OCI-LY7 (cell line): ENCODE measurements around the gene NYNRIN. TPM values are rescaled to one million over a fixed set of nuclear protein-coding genes. Genes with fewer than 3 reads are reported as not detected.

Experiments used
- BruUV-seq: library from RNA; stranded (reverse); fragments of 400-500 nt; replicated peaks from 2 replicates; lab custom pipeline; 2021; lab: Mats Ljungman, UMichigan
- CTCF ChIA-PET: fragments of 300-600 bp; sonication (Branson Sonifier 250); formaldehyde crosslinking; loops from one replicate; lab custom pipeline; 2022; ENCODE audit warnings: antibody characterized with exemption; ENCODE audit not compliant: unreplicated experiment; lab: Charles Lee
- POLR2A ChIA-PET: fragments of 300-600 bp; sonication (Branson Sonifier 250); formaldehyde crosslinking; loops from one replicate; lab custom pipeline; 2022; ENCODE audit warnings: antibody characterized with exemption; lab: Charles Lee
- DNase-seq: peaks from one replicate; pipeline ENCODE4 v3.0.0-alpha.2; 2015; ENCODE audit warnings: low spot score
- H2AFZ ChIP-seq: fragments of 200-600 bp; sonication (generic), shearing (Covaris generic); 2 replicates; pipeline ENCODE4 v1.6.1; 2014; ENCODE audit warnings: mild to moderate bottlenecking, antibody characterized with exemption, low read length, moderate library complexity
- H3K27ac ChIP-seq: fragments of 200-600 bp; sonication (generic); 2 replicates; pipeline ENCODE4 v1.5.1; 2014; ENCODE audit warnings: mixed run types, low read depth, mild to moderate bottlenecking, moderate library complexity, low read length, inconsistent platforms; ENCODE audit not compliant: poor library complexity, severe bottlenecking
- H3K36me3 ChIP-seq: fragments of 200-600 bp; sonication (generic); 2 replicates; pipeline ENCODE4 v1.6.1; 2014; ENCODE audit warnings: mild to moderate bottlenecking, antibody characterized with exemption, low read length, moderate library complexity, mixed read lengths; ENCODE audit not compliant: insufficient read depth
- H3K4me1 ChIP-seq: fragments of 200-600 bp; sonication (generic); 2 replicates; pipeline ENCODE4 v1.5.1; 2014; ENCODE audit warnings: mild to moderate bottlenecking, low read length; ENCODE audit not compliant: insufficient read depth, poor library complexity, severe bottlenecking
- H3K4me2 ChIP-seq: fragments of 200-600 bp; sonication (generic); 2 replicates; pipeline ENCODE4 v1.6.1; 2014; ENCODE audit warnings: mild to moderate bottlenecking, low read length
- H3K4me3 ChIP-seq: fragments of 200-600 bp; sonication (generic); 2 replicates; pipeline ENCODE4 v1.5.1; 2014; ENCODE audit warnings: mild to moderate bottlenecking, low read depth, low read length; ENCODE audit not compliant: poor library complexity, severe bottlenecking
- H3K79me2 ChIP-seq: fragments of 200-600 bp; sonication (generic); 2 replicates; pipeline ENCODE4 v1.6.1; 2016; ENCODE audit warnings: low read depth, mild to moderate bottlenecking, low read length, moderate library complexity, mixed read lengths; ENCODE audit not compliant: insufficient read depth
- H3K9me2 ChIP-seq: fragments of 200-600 bp; sonication (generic); 2 replicates; pipeline ENCODE4 v1.6.1; 2016; ENCODE audit warnings: mild to moderate bottlenecking, low read length, mixed read lengths; ENCODE audit not compliant: insufficient read depth
- H3K9me3 ChIP-seq: fragments of 200-600 bp; sonication (generic); 2 replicates; pipeline ENCODE4 v1.6.1; 2014; ENCODE audit warnings: mild to moderate bottlenecking, mixed run types, low read length, mixed read lengths
- H4K20me1 ChIP-seq: fragments of 200-600 bp; sonication (generic); 2 replicates; pipeline ENCODE4 v1.6.1; 2014; ENCODE audit warnings: mild to moderate bottlenecking, antibody characterized with exemption, low read length, moderate library complexity, mixed read lengths; ENCODE audit not compliant: insufficient read depth
- CTCF ChIP-seq: fragments of 200-600 bp; sonication (generic); conservative IDR thresholded peaks from 2 replicates; pipeline ENCODE4 v1.5.1; 2014; ENCODE audit warnings: mild to moderate bottlenecking, antibody characterized with exemption, low read length, moderate library complexity, mixed read lengths
- EZH2phosphoT487 ChIP-seq: fragments of 200-600 bp; sonication (generic); IDR thresholded peaks from 2 replicates; pipeline ENCODE4 v1.6.1; 2018; ENCODE audit warnings: low read depth, borderline replicate concordance, mild to moderate bottlenecking, mixed run types, antibody characterized with exemption, low read length, moderate library complexity, mixed read lengths
- intact Hi-C: fragments of 100-400 bp; cut with micrococcal nuclease; formaldehyde crosslinking; loops from one replicate; pipeline ENCODE4 v1.10.0; 2022; ENCODE audit not compliant: unreplicated experiment
- total RNA-seq, 2 experiments: library from RNA; depleted of rRNA in 1 of 2; stranded (reverse); fragments of >200 nt in 1 of 2; shearing (Covaris generic) in 1 of 2; gene quantifications; 2 replicates each; pipeline ENCODE4 v1.2.3, GENCODE V29; 2014 to 2022

Gene NYNRIN
- total RNA-seq, 2 experiments from 2014 or later, result 0.13 TPM; not detected in 1

DNA sequence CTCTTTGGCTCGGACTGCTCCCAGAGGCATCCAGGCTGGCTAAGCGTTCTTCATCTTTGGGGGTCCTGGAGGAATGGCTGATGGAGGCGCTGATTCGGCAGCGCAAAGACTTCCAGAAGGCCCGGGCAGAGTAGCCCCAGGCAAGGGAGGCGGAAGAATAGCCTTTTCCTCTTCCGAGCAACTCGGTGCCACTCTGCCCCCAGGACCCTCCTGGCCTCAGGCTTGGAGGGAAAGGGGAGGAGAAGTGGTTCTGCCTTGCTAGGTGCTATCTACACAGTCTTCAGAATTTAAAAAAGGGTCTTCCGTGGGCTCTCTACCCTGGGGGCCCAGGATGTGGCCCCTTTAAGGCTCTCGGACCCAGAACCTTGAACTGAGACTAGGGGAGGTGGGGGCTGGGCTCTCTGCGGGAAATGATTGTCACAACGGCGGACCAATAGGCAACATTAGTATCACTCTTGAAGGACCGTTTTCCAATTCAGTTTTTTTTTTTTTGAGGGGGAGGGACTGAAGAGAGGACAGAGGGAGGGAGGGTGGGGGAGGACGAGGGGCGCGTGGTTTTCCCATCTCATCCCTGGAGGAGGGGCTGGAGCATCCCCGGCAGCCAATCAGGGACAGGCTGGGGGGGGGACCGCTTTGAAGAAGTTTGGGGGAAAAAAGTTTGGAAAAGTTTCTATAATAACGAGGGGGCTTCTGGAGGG, 31.1 kb upstream of the NYNRIN start, which contains the start of gene NFATC4:
Gene NFATC4 (plus strand): TSS at position 671 of the 698 bp plus-strand sequence. CDS start 157 bp downstream, outside the sequence.
- DNase-seq, result peak; percentile 95
- Histone ChIP-seq H3K4me3 (peak within 1 kb of the TSS; percentile 91), H3K9me2 (no peaks in the 10 kb centered on the region), H3K4me2 (peak within 1 kb of the TSS; percentile 99), H3K9me3 (no peaks in the 10 kb centered on the region), H2AFZ (peak within 1 kb of the TSS; percentile 92), H3K4me1 (peaks cover 29% of the 10 kb centered on the region), H3K27ac (peak within 1 kb of the TSS; percentile 93), H4K20me1 (no peaks in the 10 kb centered on the region), H3K36me3 (no peaks in the 10 kb centered on the region), H3K79me2 (peaks cover 3% of the 10 kb centered on the region; the same call in 1 of the 2 replicates)
- ChIA-PET POLR2A (interaction anchor here (0.5 to 1.5 kb wide), 3 partner anchors 17 to 94 kb away, joined by 5 to 8 read pairs (median 5); no protein-coding TSS in a partner anchor), CTCF (interaction anchor here (1.0 kb wide), 1 partner anchor 64 kb away, joined by 4 read pairs; no protein-coding TSS in a partner anchor)
- intact Hi-C loops, result loop anchor here (2.0 to 10.0 kb wide), 4 partner anchors 125 to 803 kb away; partner anchors contain the start of genes AP1G2, PSME2, RNF31 and TINF2
- no TSS peak for BruUV-seq
- TF ChIP-seq EZH2phosphoT487 (no peak), CTCF (no peak)

DNA sequence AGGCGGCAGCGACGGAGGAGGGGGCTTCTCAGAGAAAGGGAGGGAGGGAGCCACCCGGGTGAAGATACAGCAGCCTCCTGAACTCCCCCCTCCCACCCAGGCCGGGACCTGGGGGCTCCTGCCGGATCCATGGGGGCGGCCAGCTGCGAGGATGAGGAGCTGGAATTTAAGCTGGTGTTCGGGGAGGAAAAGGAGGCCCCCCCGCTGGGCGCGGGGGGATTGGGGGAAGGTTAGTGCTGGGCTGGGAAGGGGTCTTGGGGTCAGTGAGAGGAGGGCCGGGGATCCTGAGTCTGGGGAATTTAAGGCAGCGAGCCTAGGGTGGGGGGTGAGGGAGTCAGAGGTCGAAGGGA, 30.6 kb upstream of the NYNRIN start:
- Histone ChIP-seq H3K27ac (peak overlapping the region; percentile 93), H3K4me2 (peak overlapping the region; percentile 99), H3K4me3 (peak overlapping the region; percentile 91), H2AFZ (peak overlapping the region; percentile 92), H4K20me1 (no peaks in the 10 kb centered on the region), H3K79me2 (peaks cover 3% of the 10 kb centered on the region; the same call in 1 of the 2 replicates), H3K4me1 (peaks cover 29% of the 10 kb centered on the region), H3K9me2 (no peaks in the 10 kb centered on the region), H3K9me3 (no peaks in the 10 kb centered on the region), H3K36me3 (0 out of 2 replicates have a peak, but pooled peaks cover 5% of the 10 kb centered on the region)
- no TSS peak for BruUV-seq
- ChIA-PET POLR2A (interaction anchor here (0.5 to 1.5 kb wide), 3 partner anchors 17 to 95 kb away, joined by 5 to 8 read pairs (median 5); no protein-coding TSS in a partner anchor), CTCF (interaction anchor here (1.0 kb wide), 1 partner anchor 63 kb away, joined by 4 read pairs; no protein-coding TSS in a partner anchor)
- DNase-seq, result no peak
- intact Hi-C loops, result loop anchor here (5.0 to 10.0 kb wide), 2 partner anchors 171 to 803 kb away; partner anchors contain the start of genes AP1G2 and TM9SF1
- no peak for TF ChIP-seq CTCF
- TF ChIP-seq EZH2phosphoT487, result no peak
